ENCODE data around the gene TEDC2.
"Not testable (repeated sequence)": the region's sequence is repeated elsewhere in the genome, so short reads cannot be mapped to it uniquely, and the experiment has no call there.

Gene TEDC2

GRCh38 chr16:2478279-2478678, 18.4 kb downstream of the TEDC2 start:
- no peak for DNase-seq

GRCh38 chr16:2479996-2480395, 20.1 kb downstream of the TEDC2 start:
- DNase-seq, result not testable (repeated sequence)

DNA sequence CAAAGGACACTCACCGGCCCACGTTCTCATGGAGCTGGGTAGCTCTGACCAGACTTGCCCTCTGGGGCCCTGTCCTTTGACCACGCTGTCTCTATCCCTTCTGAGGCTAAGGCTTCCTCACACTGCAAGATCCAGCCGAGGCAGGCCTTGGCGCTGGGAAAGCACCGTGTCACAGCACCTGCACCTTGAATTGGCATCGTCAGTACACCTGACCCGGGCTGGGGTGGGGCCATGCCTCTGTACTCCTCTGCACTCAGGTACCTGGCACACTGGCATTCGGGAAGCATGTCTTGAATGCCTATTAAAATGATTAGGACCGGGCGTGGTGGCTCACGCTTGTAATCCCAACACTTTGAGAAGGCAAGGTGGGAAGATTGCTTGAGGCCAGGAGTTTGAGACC, 21.0 kb downstream of the TEDC2 start:
- DNase-seq, result no peak

- DNase-seq, result no peak
Observed at GRCh38 chr16:2481676-2482075, 21.8 kb downstream of the TEDC2 start.

DNA sequence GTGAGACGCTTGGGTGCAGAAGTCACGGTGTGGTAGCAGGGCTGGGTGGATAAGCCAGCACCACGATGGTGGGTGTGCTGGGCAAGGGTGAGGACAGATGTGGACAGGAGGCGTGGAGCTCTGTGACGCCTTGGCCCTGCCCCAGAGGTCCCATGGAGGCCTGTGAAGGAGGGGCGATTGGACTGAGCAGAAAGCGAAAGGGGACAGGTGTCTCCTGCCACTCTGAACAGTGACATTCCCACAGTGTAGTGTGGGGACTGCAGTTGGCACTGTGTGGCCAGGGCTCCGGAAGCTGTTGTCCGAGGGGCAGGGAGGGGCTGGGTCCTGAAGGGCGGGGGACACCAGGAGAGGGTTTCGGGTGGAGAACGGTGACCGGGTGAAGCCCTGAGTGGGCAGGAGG, 22.3 kb downstream of the TEDC2 start:
- DNase-seq, result no peak

GRCh38 chr16:2482708-2483534, 23.0 kb downstream of the TEDC2 start:
- no peak for DNase-seq

GRCh38 chr16:2483939-2484897, 24.3 kb downstream of the TEDC2 start:
- no peak for DNase-seq

GRCh38 chr16:2484898-2485508, 25.1 kb downstream of the TEDC2 start:
- no peak for DNase-seq

GRCh38 chr16:2485811-2486507, 26.1 kb downstream of the TEDC2 start:
- DNase-seq, result no peak

GRCh38 chr16:2486645-2487516, 27.0 kb downstream of the TEDC2 start:
- peak; percentile 68 for DNase-seq

DNA sequence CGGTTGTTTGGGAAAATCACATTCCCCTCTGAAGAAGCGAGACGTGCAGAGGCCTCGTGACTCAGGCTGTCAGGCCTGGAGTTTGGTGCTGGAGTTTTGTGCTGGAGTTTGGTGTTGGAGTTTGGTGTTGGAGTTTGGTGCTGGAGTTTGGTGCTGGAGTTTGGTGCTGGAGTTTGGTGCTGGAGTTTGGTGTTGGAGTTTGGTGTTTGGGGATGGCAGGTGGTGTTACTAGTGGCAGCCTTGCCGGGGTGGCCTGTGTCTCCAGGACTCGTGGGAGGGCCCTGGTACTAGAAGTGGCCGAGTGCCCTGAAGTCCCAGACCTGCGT, 27.6 kb downstream of the TEDC2 start:
- DNase-seq, result no peak

- DNase-seq, result no peak
Observed at GRCh38 chr16:2487903-2488531, 28.1 kb downstream of the TEDC2 start.

DNA sequence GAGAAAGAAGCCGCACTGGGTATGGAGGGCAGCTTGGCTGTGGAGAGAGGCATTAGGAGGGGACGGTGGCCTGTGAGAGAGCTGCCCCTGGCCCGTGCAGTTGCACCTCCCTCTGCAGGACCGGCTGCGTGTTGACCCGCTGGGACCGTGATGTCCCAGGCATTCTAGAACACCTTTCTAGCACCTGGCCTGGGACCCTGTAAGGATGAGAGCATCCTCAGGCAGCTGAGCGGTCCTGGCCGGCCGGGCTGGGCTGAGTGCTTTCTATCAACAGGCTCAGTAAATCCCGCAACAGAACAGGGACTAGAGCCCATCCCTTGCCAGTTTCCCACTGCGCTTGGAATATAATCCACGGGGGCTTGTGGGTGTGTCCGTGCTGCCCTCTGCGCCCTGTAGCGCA, 29.7 kb downstream of the TEDC2 start:
- no peak for DNase-seq

DNA sequence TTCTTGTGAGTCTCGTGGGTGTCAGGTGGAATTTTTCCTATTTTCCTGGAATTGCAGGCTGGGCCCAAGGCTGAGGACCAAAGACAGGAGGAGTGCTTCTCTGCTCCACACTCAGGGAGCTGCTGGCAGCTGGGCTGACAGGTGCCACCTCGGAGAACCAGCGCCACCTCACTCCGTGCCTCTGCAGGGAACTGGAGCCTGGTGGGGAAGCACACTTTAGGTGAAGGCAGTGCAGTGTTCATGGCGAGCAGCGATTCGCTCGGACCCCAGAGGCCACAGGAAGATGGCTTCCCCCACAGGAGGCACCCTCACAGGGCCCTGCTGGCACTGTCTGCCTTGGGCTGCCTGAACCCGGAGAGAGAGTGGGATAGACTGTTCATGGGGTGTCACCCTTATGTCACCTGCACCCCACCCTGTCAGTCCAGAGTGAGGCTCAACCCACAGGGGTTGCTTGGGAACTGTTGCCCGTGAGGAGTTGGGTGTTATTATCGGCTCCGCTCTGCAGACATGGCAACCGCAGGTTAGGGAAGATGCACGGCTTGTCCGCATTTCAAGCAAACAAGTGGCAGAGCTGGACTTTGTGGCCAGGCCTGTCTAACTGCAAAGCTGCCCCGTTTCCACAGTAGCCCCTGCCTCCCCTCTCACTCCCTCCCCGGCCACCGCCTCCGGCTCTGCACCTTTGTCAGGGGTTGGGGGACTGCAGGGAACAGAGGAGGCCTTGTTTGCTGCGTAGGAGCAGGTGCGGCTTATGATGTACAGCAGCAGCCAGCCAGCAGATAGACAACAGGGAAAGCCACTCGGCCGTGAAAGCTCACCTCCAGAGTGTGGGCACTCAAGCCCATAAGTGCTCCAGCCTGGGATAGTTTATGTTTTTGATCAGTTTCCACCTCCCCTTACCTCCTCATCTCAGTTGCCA, 30.5 kb downstream of the TEDC2 start:
- no peak for DNase-seq

- DNase-seq, result no peak
Observed at GRCh38 chr16:2492292-2492691, 32.4 kb downstream of the TEDC2 start.

- DNase-seq, result no peak
Observed at GRCh38 chr16:2493605-2494004, 33.7 kb downstream of the TEDC2 start.

GRCh38 chr16:2494616-2495015, 34.7 kb downstream of the TEDC2 start:
- DNase-seq, result no peak

DNA sequence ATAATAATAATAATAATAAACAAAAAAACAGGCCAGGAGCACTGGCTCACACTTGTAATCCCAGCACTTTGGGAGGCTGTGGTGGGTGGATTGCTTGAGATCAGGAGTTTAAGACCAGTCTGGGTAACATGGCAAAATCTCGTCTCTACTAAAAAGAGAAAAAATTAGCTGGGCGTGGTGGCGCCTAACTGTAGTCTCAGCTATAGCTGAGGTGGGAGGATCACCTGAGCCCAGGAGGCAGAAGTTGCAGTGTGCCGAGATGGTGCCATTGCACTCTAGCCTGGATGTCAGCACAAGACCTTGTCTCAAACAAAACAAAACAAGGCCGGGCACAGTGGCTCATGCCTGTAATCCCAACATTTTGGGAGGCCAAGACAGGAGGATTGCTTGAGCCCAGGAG, 35.1 kb downstream of the TEDC2 start:
- DNase-seq, result no peak

DNA sequence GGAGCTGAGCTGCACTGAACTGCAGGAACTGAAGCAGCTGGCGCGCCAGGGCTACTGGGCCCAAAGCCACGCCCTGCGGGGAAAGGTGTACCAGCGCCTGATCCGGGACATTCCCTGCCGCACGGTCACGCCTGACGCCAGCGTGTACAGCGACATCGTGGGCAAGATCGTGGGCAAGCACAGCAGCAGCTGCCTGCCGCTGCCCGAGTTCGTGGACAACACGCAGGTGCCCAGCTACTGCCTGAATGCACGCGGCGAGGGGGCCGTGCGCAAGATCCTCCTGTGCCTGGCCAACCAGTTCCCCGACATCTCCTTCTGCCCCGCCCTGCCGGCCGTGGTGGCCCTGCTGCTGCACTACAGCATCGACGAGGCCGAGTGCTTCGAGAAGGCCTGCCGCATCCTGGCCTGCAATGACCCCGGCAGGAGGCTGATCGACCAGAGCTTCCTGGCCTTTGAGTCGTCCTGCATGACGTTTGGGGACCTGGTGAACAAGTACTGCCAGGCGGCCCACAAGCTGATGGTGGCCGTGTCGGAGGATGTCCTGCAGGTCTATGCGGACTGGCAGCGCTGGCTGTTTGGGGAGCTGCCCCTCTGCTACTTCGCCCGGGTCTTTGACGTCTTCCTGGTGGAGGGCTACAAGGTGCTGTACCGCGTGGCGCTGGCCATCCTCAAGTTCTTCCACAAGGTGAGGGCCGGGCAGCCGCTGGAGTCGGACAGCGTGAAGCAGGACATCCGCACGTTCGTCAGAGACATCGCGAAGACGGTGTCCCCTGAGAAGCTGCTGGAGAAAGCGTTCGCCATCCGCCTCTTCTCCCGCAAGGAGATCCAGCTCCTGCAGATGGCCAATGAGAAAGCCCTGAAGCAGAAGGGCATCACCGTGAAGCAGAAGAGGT, 36.6 kb downstream of the TEDC2 start:
- DNase-seq, result no peak

Data from activated T-cell treated with anti-CD3 and anti-CD28 coated beads for 4 hours (primary cell).